Choroid plexus epithelial cell (primary cell): ENCODE data around the gene CLSTN2.

Source experiments
- DNase-seq: peaks from one replicate; pipeline ENCODE4 v3.0.0-alpha.2; 2010; ENCODE audit warnings: low read depth
- H3K4me3 ChIP-seq: 2 replicates; pipeline ENCODE4 v1.5.1; 2011; ENCODE audit warnings: low read depth, mild to moderate bottlenecking, control low read depth, low read length, moderate library complexity
- TF ChIP-seq, protein P1 (sequence below): conservative IDR thresholded peaks from 2 replicates; pipeline ENCODE4 v1.5.1; 2011; ENCODE audit warnings: low read depth, mild to moderate bottlenecking, control low read depth, inconsistent platforms, low read length, moderate library complexity

CLSTN2 gene

DNA sequence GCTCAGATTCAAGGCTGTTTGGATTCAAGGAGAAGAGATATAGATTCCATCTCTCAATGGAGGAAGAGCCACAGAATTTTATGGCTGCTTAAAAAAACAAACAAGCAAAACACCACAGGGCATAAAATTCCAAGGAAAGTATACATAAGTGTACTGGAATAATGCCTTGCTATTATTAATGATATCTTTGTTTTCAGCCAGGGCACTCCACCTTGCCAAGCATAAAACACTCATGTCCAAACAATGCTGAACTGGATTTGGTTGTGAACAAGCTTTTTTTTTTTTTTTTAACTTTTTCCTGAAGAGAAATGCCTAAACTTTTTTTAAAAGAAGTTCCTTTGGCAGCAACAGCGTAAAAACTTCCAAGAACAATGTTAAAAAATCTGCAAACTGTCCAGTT lies 4.8 kb upstream of the CLSTN2 start:
- H3K4me3 ChIP-seq = no peak overlapping the region
- TF ChIP-seq, protein P1, sequence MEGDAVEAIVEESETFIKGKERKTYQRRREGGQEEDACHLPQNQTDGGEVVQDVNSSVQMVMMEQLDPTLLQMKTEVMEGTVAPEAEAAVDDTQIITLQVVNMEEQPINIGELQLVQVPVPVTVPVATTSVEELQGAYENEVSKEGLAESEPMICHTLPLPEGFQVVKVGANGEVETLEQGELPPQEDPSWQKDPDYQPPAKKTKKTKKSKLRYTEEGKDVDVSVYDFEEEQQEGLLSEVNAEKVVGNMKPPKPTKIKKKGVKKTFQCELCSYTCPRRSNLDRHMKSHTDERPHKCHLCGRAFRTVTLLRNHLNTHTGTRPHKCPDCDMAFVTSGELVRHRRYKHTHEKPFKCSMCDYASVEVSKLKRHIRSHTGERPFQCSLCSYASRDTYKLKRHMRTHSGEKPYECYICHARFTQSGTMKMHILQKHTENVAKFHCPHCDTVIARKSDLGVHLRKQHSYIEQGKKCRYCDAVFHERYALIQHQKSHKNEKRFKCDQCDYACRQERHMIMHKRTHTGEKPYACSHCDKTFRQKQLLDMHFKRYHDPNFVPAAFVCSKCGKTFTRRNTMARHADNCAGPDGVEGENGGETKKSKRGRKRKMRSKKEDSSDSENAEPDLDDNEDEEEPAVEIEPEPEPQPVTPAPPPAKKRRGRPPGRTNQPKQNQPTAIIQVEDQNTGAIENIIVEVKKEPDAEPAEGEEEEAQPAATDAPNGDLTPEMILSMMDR = no peak
- no peak for DNase-seq

DNA sequence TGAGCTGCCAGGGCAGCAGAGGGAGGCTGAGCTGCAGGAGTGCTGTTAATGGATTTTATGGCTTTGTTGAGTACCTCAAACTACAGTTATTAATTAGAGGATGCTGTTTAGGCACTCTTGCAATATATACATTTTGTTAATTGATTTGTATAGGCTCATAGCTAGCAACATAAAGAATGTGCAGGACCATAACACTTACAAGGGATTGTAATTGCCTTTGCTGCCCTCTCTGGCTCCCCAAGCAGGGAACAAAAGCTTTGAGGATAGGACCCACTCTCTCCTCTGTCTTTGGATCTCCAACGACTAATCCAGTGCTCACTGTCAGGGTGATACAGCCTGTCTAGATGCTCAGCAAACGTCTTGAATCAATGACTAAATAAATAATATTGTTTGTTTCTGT lies 1.2 kb upstream of the CLSTN2 start:
- TF ChIP-seq, protein P1 = no peak
- no peak overlapping the region for H3K4me3 ChIP-seq
- no peak for DNase-seq

DNA sequence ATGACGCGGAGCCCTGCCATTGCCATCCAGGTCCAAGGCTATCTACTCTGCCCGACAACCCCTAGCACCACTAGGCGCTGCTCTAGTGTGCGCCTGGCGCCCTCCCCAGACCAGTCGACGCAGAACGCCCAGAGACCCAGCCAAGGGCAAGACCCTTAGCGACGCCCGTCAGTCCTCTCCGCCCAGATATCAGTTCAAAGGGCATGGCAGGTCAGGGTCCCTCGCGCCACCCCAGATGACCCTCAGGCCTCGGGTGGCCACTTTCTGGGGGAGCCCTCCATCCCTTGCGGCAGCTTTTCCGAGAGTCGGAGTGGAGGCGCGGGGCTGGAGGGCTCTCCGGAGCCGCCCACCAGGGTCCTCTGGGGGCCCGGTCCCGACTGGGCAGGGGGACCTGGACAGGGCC lies 371 bp upstream of the CLSTN2 start:
- peak overlapping the region; percentile 60 for H3K4me3 ChIP-seq
- DNase-seq = peak; percentile 66
- TF ChIP-seq, protein P1 = peak; percentile 67

DNA sequence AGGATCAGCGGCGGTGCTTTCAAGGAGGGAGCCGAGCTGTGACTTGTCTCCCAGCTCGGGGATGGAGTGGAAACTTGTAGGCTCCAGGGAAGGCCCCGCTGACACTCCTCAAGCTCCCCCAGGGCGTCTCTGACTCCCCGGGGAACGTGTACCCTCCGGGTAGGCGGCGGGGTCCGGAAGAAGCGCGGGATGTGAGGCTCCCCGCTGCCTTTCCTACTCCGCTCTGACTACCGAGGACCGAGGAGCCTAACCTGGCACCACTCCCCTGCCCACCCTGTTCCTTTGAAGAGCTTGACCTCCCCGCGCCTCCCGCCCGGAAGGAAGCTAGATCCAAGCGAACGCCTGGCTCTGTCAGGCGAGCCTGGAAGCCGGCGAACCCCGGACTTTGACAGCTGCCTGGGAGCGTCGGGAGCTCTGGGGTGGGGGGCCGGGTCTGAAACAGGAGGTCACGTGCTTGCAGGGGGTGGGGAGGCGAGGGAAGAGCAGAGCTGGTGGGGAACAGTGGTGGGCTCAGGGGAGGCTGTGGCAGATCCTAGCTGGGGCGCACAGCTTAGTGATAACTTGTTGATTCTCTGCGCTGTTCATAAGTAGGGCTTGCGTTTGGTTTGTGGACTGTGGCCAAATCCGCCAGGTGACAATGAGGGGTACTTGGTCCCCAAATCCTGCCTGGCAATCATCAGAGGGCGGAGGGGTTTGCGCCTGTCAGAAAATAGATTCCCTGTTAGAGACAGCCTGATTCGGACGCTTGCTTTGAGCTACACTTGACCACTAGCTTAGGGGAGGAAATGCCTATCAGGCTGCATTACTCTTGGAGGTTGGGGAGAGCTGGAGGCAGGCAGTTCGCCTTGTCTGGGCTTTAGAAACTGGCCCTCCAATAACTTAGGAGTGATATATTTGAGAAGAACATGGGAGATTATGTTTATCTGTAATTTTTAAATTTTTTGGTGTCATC lies 1.2 kb downstream of the CLSTN2 start:
- DNase-seq = peak; percentile 46
- TF ChIP-seq, protein P1 = no peak
- H3K4me3 ChIP-seq = peak overlapping the region; percentile 60

DNA sequence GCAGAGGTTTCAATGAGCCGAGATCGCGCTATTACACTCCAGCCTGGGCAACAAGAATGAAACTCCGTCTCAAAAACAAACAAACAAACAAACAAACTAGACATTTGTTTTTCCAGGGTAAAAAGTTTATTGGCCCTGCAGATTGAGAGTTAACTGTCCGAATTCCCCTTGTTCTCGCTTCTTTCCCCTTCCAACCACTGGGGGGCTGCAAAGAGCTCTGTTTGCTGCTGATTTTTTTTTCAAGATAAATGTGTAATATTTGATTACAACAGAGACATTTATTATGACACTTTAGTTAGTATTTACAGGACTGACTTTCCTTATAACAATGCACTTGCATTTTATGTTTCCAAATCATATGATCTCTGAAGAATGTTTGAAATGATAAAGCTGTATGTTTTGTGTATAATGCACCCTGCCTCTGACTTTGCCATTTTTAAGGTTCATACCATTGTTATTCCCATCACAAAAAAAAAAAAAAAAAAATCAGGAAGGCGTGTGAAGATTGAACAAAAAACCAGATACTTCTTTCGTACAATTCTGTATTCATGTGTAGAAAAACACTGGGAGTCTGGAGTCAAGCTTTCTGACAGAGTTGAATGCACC lies 2.8 kb downstream of the CLSTN2 start:
- TF ChIP-seq, protein P1 = peak; percentile 92
- no peak overlapping the region for H3K4me3 ChIP-seq
- peak; percentile 76 for DNase-seq

DNA sequence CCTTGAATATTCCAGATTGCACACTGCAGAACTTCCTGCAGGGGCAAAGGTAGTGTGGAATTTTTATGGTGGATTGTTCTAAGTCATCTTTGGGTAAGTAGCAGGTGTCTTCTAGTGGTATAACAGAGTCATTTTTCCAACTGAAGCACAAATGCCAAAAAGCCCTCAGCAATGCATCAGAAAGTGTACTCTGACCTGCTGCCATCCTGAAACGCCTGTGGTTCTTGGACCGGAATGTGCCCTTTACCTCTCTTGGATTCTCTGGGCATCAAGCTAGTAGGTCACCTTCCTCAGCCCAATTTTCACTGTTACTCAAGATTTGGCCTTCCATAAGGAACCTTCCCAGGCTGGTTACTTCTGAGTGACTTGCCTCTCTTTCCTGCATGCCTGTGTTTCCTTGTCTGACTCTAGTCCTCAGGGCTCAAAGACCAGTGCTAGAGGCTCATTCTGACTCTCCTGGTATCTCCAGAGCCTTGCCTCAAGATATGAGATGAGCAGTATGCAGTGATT lies 4.8 kb downstream of the CLSTN2 start:
- no peak overlapping the region for H3K4me3 ChIP-seq
- no peak for DNase-seq
- TF ChIP-seq, protein P1 = no peak

DNA sequence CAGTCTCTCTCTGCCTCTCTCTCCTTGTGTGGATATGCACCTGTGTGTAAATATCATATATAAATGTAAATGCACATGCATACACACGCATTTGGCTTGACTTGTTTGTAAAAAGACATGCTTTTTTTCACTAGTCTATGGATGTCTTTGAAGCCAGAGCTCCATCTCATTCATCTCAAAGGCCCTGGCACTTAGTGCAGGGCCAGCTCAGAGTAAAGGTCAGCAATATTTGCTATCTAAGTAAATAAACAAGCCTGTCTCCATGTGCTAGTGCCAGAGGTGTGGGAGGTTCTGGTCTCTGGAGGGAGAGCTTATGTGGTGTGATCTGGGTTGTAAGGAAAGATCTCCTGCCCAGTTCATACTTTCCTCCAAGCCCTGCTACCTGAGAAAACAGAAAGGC lies 5.6 kb downstream of the CLSTN2 start:
- H3K4me3 ChIP-seq = no peak overlapping the region
- DNase-seq = no peak
- TF ChIP-seq, protein P1 = no peak
